Stimulated activated CD4-positive, alpha-beta T cell treated with anti-CD3 and anti-CD28 coated beads, Interleukin-1b, Interleukin-23, amount 100 ng/mL, for 48 hours (primary cell): ENCODE data around the gene PTGDR.
A peak's percentile ranks its signal among the peaks of the same experiment; 100 is the strongest.

Experiments
- DNase-seq: peaks from one replicate; pipeline ENCODE4 v3.0.0-alpha.2; 2020

Gene PTGDR

GRCh38 chr14:52265253-52265652 lies 2.2 kb upstream of the PTGDR start:
- no peak for DNase-seq

GRCh38 chr14:52266179-52266578 lies 1.3 kb upstream of the PTGDR start:
- DNase-seq: no peak

DNA sequence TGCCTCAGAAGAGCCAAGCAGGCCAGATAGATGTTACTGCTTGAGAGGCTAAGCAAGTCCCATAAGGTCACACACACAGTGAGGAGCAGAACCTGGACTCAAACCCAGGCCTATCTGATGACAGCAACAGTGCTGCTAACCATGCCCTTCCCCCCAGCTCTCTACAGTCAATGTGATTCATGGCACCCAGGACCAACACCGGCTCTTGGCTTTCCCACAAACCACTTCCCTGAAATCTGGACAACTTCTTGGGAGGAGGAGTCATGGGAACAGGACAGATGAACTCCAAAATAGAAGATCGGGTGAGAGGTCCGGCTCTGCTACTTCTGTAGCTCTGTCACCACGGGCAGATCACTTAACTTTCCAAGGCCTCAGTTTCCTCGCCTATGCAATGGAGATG lies 716 bp upstream of the PTGDR start:
- DNase-seq: no peak

GRCh38 chr14:52268279-52269061 lies 972 bp downstream of the PTGDR start:
- DNase-seq: peak; percentile 17

DNA sequence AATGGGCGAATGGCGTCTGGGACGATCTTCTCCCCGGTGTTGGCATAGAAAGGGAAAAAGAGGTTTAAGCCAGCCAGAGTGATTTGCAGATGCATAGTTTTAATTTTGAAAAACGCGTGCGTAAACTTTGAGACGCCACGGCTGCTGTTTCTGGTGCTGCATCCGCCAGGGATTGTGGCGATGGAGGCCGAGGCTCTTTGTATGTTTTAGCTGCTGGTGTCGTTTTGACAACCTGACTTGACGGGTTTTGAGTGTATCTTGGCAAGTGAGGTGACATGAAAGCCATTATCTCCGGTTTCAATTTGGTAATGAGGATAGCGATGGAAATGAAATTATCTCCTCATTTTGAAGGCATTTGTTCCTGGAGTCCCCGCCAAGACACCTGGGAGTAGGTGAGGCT lies 1.6 kb downstream of the PTGDR start:
- no peak for DNase-seq

GRCh38 chr14:52269982-52270381 lies 2.5 kb downstream of the PTGDR start:
- no peak for DNase-seq

GRCh38 chr14:52271538-52271937 lies 4.0 kb downstream of the PTGDR start:
- no peak for DNase-seq

GRCh38 chr14:52272375-52272774 lies 4.9 kb downstream of the PTGDR start:
- no peak for DNase-seq

- no peak for DNase-seq
Observed at GRCh38 chr14:52275372-52275771, 7.9 kb downstream of the PTGDR start.

DNA sequence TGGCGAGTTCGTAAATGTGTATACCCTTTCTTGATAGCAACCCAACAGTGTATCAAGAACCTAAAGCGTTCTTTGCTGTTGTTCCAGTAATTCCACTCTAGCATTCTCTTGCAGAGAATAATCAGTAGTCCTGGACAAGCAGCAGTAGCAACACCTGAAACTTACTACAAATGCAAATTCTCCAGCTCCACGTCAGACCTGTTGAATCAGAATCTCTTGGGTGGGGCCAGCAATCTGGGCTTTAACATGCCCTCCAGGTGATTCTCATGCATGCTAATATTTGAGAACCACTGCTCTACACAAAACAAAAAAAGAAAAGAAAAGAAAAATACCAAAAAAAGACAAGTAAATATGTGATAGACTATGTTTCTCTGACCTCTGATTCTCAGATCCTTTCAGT lies 10.1 kb downstream of the PTGDR start:
- DNase-seq: no peak

GRCh38 chr14:52279408-52279807 lies 11.9 kb downstream of the PTGDR start:
- DNase-seq: no peak

GRCh38 chr14:52283099-52283498 lies 15.6 kb downstream of the PTGDR start:
- DNase-seq: no peak

DNA sequence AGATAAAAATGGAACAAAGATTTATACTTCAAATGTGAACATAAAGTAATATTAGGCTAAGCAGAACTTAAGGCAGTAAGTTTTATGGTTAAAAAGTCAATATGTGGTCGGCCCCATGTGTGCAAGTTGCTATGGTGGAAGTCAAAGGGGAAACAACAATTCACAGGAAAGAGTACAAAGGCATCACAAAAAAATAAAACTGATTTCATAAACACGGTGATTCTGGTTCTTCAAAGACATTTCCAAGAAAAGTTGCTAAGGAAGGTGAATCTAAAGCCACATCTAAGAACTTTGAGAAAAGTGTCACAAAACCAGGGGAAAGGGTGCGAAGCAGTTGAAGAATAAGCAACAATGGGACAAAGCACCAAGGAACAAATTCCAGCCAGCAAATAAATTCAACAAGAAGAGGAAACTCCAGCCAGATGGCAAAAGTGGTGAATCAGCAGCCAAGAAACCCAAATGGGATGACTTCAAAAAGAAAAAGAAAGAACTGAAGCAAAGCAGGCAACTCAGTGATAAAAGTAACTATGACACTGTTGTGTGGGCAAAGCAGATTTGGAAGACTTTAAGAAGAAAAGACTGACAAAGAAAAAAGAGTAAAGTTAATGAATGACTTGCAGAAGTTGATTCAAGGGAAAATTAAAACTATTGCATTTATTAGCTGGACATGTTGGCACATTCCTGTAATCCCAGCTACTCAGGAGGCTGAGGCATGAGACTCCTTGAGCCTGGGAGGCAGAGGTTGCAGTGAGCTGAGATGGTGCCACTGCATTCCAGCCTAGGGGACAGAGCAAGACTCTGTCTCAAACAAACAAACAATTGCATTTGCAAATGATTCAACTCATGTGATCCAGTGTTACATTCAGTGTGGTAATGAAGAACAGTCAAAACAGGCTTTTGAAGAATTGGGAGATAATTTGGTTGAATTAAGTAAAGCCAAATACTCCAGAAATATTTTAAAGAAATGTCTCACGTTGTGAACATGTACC lies 19.5 kb downstream of the PTGDR start:
- no peak for DNase-seq

DNA sequence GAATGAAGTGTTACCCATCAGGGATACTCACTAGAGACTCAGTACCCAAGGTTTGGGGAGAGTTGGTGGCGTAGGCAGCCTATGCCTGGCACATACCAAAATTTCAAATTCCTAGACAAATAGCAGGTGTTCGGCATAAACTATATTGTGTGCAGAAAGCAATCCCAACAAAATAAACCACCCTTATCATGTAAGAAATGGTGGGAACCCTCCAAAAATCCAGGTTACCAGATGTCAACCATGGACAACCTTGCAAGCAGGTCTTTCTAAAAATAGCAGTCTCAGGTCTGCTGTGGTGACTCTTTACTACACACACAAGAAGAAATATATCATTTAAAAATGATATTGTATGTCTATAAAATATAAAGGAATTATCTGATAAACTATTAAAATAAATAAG lies 28.9 kb downstream of the PTGDR start:
- DNase-seq: no peak

DNA sequence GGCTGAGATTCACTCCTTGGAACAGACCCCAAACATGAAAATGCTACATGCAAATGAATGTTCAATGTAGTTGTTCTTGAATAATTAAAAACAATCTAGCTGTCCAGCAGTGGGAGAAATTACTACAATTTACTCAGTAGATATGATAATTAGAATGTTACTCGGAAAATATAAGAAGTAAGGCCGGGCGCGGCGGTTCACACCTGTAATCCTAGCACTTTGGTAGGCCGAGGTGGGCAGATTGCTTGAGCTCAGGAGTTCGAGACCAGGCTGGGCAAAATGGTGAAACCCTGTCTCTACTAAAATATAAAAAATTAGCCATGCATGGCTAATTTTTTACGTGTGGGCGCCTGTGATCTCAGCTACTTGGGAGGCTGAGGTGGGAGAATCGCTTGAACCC lies 31.3 kb downstream of the PTGDR start:
- DNase-seq: no peak

GRCh38 chr14:52299692-52300278 lies 32.3 kb downstream of the PTGDR start:
- DNase-seq: no peak

DNA sequence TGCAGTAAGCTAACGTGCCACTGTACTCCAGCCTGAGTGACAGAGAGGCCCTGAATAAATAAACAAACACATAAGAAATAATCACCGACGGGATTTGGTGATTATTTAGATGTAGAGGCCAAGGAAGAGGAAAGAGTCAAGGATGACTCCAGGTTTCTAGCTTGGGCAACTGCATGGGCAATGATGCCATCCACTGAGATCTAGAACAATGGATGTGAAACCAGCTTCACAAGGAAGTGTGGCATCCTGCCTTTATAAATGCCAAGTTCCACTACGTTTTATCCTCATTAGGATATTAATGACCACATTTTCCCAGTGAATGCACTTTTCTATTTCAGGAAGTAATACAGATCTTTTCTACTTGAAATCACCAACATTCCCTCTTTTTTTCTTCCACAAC lies 35.7 kb downstream of the PTGDR start:
- no peak for DNase-seq

DNA sequence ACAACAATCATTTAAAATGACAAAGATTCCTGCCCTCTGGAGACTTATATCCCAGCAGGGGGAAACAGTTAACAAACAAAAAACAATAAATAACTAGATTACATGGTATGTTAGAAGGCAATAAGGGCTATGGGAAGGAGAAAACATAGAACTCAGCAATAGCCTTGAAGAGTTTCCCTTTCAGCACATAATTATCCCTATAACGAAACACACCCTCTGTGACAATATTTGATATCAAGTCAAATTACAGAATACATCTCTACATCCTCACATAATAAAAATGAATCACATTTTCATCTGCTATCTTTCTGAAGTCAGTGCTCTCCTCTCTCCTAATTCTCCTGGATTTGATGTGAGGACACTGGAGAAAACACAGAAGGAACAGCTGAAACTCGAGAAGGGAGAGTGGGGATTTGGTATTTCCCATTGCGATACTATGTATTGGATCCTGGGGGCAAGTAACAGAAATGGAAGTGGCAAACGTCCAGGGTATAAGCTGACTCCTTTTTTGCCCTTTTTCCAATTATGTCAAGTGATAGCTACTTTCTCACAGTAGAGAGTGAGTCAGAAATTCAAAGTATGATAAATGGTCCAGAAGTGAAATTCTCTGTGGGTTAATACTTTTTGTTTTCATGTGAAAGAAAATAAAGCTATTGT lies 36.9 kb downstream of the PTGDR start:
- DNase-seq: no peak

GRCh38 chr14:52305014-52305413 lies 37.5 kb downstream of the PTGDR start:
- DNase-seq: no peak

DNA sequence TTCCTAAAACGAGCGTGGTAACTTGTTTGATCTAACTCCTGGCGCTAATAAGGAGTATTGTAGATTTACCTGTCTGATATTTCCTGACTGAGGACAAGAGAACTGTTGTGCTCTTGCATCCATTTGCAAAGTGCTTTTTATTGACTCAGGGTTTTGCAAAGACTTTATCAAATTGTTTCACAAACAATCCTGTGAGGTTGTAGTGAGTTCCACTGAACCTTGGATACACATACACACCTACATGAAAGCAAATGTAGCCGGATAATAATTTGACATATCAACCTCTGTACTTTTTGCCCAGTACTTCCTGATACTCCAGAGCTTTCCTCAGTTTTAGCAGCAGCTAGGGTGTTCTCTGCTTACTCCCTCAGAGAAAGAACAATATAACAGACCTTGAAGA lies 39.9 kb downstream of the PTGDR start:
- no peak for DNase-seq

DNA sequence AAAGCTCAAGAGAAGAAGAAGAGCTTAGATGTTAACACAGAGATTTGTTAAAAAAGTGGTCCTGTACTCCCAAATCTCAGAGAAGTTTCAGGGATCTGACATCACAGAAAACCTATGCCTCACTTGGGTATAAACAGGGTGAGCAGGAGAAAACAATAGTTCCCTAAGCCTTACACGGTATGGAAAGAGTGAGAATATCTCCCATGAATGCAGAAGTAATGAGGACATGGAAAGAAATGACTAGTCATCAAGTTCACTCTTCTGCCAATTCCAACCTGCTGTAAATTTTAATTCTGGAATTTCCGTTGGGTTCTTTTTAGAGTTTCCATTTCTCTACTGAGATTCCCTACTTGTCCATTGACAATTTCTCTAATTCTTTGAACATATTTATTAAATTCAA lies 40.4 kb downstream of the PTGDR start:
- no peak for DNase-seq

GRCh38 chr14:52310541-52310940 lies 43.0 kb downstream of the PTGDR start:
- no peak for DNase-seq

GRCh38 chr14:52312931-52313355 lies 45.4 kb downstream of the PTGDR start:
- DNase-seq: no peak
